Stimulated activated CD4-positive, alpha-beta T cell treated with anti-CD3 and anti-CD28 coated beads, Interleukin-2, amount 100 ng/mL, for 24 hours (primary cell): Measurements from ENCODE around the gene OSTM1.

Experiments used
- DNase-seq, 2 donors: peaks; one replicate each; pipeline ENCODE4 v3.0.0-alpha.2; 2020

The OSTM1 gene

GRCh38 chr6:108100003-108100402, 25.5 kb upstream of the OSTM1 start:
- no peak for DNase-seq

DNA sequence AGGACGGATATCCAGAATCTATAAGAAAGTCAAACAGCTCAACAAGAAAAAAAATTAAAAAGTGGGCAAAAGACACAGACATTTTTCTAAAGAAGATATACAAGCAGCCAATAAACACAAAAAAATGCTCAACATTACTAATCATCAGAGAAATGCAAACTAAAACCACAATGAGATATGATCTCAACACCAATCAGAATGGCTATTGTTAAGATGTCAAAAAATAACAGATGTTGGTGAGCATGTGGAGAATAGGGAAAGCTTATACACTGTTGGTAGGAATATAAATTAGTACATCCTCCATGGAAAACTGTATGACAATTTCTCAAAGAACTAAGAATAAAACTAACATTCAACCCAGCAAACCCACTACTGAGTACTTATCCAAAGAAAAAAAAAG, 23.3 kb upstream of the OSTM1 start:
- no peak for DNase-seq

DNA sequence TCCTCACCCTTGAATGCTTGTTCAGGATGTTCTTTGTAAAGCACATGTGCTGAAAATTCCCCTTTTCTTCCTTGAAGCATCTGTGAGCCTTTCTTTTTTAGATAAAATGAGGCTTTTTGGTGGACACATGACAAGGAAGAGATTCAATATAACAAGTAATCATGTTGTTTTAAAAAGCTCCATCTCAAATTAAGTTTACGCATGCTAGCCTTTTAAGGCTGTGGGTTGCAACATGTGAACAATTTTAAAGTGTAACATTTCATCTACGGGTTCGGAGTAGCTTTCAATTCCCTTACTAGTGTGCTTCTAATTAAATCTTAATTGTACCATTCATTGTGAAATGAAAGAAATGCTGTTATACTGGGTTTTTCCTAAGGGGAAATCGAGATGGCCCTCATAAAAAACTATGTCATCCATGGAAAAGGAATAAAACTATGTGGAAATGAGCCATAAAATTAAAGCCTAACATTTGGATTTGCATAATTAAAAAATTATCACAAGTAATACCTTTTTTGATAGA, 19.3 kb upstream of the OSTM1 start:
- DNase-seq, result no peak

DNA sequence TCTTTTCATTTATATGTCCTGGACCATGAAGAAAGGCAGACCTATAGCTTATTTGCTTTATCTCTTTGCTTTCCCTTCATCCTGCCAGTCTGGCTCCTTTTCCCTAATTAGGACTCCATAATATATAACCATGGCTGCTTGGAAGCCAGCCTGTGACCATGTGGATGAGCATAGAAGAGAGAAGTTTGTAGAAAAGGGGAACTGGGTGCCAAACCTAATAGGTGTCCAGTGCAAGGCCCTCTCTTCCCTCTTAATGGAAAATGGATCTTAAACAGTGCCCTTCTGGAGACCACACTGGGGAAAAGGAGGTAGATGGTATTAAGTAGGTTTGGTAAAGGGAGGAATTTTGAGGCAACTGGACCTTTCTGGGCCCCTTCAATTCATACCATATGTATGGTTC, 16.7 kb upstream of the OSTM1 start:
- DNase-seq, result no peak

- DNase-seq, result no peak
Observed at GRCh38 chr6:108083349-108083748, 8.8 kb upstream of the OSTM1 start.

DNA sequence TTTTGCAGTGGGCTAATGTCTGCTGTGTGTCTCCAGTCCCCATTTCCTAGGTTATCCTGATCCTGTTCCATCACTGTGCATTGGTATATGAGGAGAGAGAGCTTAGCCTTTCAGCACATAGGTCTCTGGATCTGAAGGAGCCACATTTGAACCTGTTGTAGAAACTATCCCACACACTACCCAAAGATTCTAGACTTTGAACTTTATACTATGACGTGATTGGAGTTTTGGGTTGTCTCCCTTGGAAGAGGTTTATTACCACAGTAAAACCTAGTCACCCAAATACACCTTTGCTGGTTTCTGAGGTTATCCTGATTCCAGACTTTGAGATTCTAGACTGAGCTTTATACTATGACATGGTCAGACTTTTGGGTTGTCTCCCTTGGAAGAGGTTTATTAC, 8.0 kb upstream of the OSTM1 start:
- DNase-seq, result no peak

DNA sequence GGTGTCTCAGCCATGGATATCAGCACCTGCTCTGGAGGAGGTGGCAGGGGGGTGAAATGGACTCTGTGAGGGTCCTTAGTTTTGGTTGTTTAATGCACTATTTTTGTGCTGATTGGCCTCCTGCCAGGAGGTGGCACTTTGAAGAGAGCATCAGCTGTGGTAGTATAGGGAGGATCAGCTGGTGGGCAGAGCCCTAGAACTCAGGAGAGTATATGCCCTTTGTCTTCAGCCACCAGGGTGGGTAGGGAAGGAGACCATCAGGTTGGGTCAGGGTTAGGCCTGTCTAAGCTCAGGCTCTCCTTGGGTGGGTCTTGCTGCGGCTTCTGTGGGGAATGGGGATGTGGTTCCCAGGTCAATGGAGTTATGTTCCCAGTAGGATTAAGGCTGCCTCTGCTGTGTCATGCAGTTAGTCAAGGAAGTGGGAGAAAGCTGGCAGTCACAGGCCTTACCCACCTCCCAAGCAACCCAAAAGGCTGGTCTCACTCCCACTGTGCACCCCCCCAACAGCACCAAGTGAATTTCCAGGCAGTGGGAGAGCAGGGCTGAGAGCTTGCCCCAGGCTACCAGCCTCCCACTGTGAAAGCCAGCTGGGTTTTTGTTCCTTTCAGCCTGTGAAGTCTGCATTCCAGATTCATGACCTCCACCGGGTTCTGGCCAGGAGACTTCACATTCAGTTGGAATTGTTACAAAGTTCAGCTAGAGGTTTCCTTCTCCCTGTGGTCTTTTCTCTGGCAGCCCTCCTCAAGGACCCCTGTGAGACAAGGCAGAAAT, 5.7 kb upstream of the OSTM1 start:
- DNase-seq, result no peak

DNA sequence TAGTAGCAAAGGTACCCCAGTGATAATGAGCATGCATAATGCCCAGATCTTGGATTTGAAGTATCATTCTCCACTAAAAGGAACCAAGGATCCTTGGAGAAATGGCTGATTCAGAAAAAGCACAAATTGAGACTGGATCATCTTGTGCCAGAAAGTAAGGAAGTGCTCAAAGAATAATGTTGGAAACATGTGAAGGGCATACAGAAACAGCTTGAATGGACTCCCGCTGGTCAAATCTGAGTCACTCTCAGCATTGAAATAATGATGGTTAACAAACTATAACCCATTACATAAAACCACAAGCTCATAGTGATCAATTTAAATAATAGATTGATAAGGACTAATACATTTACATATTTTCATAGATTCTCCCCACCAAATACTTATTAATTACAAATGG, 3.6 kb upstream of the OSTM1 start:
- DNase-seq, result no peak

DNA sequence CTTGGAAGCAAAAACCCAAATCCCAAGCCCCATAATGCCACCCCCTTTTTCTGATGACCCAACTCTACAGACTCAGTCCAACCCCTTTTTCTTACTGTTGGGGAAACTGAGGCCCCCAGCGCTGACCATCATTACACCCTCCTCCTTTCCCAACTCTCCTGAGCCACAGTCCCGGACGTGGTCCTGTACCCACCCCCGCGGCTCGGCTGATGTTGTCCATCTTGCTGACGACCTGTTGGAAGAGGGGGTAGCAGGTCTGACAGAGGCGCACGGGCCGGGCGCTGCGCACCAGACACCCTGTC, 533 bp downstream of the OSTM1 start:
- no peak for DNase-seq

- DNase-seq, result no peak
Observed at GRCh38 chr6:108071736-108072276, 2.7 kb downstream of the OSTM1 start.

GRCh38 chr6:108068618-108069017, 5.9 kb downstream of the OSTM1 start:
- peak in 1 of 2 donors; percentile 19 for DNase-seq

GRCh38 chr6:108068182-108068581, 6.4 kb downstream of the OSTM1 start:
- DNase-seq, result no peak

DNA sequence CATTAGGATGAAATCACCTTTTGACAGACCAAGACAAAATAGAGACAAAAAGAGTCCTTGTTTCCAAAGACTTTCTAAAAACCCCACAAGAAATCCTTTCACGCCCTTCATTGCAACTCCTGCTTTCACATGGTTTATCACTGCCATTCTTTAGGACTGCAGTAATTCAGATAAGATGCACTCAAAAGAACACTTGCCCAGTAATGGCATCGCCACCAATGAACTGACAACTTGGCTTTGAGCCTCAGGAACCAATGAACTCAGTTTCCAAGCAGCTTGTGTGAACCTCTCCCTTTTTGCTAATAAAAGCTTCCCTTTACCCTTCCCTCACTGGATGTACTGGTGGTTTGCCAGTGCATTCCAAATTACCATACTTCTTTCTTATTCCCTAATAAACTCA, 21.8 kb downstream of the OSTM1 start:
- no peak for DNase-seq

DNA sequence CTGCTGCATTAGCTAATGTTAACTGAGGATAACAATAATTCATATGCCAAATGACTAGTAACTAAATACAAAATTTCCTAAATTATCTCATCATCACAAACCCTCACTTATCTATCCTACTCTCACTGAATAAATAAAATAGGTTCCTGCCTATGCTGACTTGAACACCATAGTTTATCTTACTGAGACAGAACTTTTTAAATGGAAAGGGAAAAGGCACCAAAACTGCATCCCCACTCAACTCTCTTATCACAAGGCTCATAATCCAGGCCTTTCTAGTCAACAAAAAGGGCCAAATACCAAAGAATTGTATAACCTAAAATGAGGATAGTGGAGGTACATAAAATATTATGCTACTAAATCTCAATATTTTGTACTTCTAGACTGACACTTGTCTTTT, 23.1 kb downstream of the OSTM1 start:
- no peak for DNase-seq

GRCh38 chr6:108039681-108040080, 34.9 kb downstream of the OSTM1 start:
- no peak for DNase-seq

- no peak for DNase-seq
Observed at GRCh38 chr6:108036884-108037283, 37.7 kb downstream of the OSTM1 start.

DNA sequence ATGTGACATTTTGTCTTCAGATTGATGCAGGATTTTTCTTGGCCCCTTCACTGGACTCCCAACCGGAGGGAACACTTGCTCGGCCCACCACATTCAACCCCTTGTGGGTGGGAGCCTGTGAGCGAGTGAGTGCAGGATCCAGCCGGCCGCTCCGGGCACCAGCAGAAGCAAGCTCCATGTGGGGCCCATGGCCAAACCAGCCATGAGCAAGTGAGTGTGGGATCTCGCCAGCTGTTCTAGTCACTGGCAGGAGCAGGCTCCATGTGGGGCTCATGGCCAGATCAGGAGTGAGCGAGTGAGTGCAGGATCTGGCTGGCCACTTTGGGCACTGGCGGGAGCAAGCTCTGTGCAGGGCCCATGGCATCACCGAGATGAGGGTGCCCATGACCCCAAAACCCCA, 42.6 kb downstream of the OSTM1 start:
- DNase-seq, result no peak

DNA sequence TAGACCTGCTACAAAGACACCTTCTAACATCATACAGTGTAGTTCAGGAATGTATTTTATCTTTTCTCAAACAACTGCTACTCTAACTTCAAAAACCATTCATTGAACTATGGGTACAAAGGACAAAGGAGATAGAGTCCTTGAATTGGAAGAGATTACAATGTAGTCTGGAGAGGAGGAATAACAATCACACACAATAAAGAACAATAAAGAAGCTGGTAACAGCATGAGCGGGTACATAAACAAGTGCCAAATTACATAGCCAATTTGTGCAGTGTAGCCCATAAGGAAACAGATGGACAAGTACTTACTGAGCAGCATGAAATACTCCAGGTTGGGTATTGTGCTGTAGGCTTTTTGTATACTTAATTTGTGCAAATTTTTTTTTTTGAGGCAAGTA, 44.3 kb downstream of the OSTM1 start:
- no peak for DNase-seq

DNA sequence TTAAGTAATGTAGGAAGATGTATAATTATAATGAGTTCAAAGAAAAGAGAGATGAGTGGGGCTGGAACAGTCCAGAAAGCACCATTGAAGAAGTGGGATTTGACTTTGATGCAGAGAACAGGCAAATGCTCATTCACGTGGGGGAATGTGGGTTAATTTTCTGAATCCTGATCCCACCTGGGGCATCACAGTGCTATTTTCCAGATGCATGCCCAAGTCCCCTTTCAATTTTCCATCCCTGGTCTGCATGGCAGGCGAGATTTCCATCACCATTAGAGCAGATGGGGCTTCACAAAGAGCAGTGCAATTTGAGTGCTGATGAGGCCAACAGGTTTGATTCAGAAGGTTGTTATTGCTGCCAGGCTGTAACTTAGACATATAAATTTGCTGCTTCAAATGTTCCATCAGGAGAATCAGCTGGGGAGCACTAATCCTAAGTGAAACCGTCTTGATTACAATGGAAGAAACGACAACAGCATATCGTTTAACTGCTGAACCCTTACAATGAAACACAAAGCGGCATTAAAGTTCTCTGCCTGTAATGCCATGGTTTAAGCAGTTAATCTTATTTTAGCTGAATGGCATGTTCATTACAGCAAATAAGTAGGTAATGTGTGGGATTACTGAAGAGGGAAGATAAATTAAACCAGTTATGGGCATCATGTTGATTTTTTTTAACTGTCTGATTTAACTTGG, 45.2 kb downstream of the OSTM1 start:
- no peak for DNase-seq

DNA sequence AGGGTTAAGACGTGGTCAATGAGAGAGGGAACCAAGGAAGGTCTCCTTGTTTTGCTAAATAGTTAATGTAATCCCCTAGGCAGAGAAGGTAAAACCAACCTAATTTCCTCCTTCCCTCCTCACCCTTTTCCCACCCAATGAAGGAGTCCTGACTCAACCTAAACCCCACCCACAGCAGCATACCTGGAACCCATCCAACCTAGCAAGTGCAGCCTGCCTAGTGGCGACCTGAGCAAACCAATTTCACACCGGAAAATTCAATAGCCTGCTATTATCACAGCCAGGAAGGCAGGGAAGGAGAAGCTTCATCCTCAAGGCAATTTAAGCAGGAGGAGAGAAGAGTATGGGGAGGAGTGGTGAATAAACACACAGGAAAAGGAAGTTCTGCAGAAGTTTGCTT, 46.9 kb downstream of the OSTM1 start:
- DNase-seq, result no peak

GRCh38 chr6:108027056-108027455, 47.5 kb downstream of the OSTM1 start:
- no peak for DNase-seq

GRCh38 chr6:108024427-108025073, 50.0 kb downstream of the OSTM1 start:
- no peak for DNase-seq

GRCh38 chr6:108020472-108021116, 53.9 kb downstream of the OSTM1 start:
- DNase-seq, result no peak
